22Rv1 (cell line): ENCODE data around the gene OSTF1.

Experiments used
- H3K27ac ChIP-seq: fragments of 450-650 bp; 2 replicates; pipeline ENCODE4 v1.5.1; 2017
- CTCF ChIP-seq: fragments of 450-650 bp; IDR thresholded peaks from 2 replicates; pipeline ENCODE4 v1.5.1; 2017; ENCODE audit warnings: mild to moderate bottlenecking
- ZFX ChIP-seq: fragments of 450-650 bp; IDR thresholded peaks from 2 replicates; pipeline ENCODE4 v1.6.1; 2017; ENCODE audit warnings: antibody characterized with exemption, borderline replicate concordance

OSTF1 gene, protein sequence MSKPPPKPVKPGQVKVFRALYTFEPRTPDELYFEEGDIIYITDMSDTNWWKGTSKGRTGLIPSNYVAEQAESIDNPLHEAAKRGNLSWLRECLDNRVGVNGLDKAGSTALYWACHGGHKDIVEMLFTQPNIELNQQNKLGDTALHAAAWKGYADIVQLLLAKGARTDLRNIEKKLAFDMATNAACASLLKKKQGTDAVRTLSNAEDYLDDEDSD

GRCh38 chr9:75087824-75088645, at the start of gene OSTF1, which contains the start of gene NMRK1:
TSS of gene OSTF1 (plus strand) at chr9:75088514. CDS start at chr9:75088693, 179 bp downstream.
TSS of gene NMRK1 (minus strand) at chr9:75088155. CDS start at chr9:75083115, 5,040 bp downstream.
- TF ChIP-seq CTCF, result no peak
- TF ChIP-seq ZFX, result no peak

DNA sequence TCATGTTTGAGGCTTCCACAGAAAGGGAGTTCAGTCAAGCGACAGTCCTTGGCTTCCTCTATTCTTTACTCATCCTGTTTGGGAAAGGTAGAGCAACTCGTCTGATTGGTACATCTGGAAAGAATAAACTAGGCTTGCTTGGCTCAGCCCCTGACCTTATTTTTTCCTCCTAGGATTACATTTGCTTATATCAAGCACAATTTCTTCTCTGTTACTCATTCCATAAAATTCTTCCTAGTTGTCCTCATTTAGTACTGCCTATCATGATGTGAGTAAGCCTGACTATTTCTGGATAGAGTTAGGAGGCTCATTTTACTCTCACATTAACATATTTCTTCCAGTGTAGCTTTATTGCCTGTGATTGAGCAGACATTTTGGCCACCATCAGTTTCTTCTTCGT, 49.3 kb upstream of the OSTF1 start:
- TF ChIP-seq CTCF (no peak), ZFX (no peak)
- H3K27ac ChIP-seq, result no peak overlapping the region

More at GRCh38 chr9:75087824-75088645, at the start of gene OSTF1, which contains the start of gene NMRK1:
- peak within 1 kb of the TSS; percentile 84 for H3K27ac ChIP-seq

GRCh38 chr9:75039801-75040200, 48.5 kb upstream of the OSTF1 start:
- no peak for TF ChIP-seq CTCF
- TF ChIP-seq ZFX, result no peak
- no peak overlapping the region for H3K27ac ChIP-seq

GRCh38 chr9:75041041-75041440, 47.3 kb upstream of the OSTF1 start:
- no peak for TF ChIP-seq ZFX
- TF ChIP-seq CTCF, result no peak
- H3K27ac ChIP-seq, result no peak overlapping the region

- H3K27ac ChIP-seq, result no peak overlapping the region
These were observed 41.5 kb upstream of the OSTF1 start for GRCh38 chr9:75046725-75047345.

DNA sequence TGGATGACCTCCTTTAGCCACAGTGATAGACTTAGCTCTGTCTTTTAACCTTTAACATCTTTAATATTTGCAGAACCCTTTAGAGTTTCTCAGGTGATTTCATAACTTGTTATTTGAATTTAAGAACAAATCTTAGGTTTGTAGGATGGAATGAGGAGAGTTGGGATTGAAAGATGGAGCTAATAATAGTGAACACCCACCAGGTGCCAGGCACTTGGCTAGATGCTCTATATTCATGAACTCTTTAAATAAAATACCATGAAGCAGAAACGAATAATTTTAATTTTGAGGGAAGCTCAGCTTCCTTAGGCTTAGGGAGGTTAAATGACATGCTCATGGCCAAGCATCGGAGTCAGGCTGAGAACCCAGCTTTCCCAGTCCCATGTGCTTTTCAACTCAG, 40.8 kb upstream of the OSTF1 start:
- no peak overlapping the region for H3K27ac ChIP-seq
- TF ChIP-seq CTCF (no peak), ZFX (no peak)

More at GRCh38 chr9:75046725-75047345, 41.5 kb upstream of the OSTF1 start:
- no peak for TF ChIP-seq ZFX
- no peak for TF ChIP-seq CTCF
